Mucosa of rectum (tissue), 2 donors: ENCODE data around the gene LIMA1.

Experiments used
- H3K27ac ChIP-seq, 2 donors: one replicate each; pipeline ENCODE4 v1.7.0; 2013; ENCODE audit warnings: inconsistent platforms in 2 of 2, low read depth in 2 of 2, low read length in 2 of 2
- H3K27me3 ChIP-seq, 2 donors: one replicate each; pipeline ENCODE4 v1.7.0; 2013; ENCODE audit warnings: low read length in 2 of 2; ENCODE audit not compliant: control insufficient read depth in 2 of 2, insufficient read depth in 2 of 2
- H3K36me3 ChIP-seq, 2 donors: one replicate each; pipeline ENCODE4 v1.7.0; 2013; ENCODE audit warnings: low read length in 2 of 2; ENCODE audit not compliant: control insufficient read depth in 2 of 2, insufficient read depth in 2 of 2
- H3K4me1 ChIP-seq, 2 donors: one replicate each; pipeline ENCODE4 v1.7.0; 2013; ENCODE audit warnings: low read length in 2 of 2, mild to moderate bottlenecking in 1 of 2; ENCODE audit not compliant: control insufficient read depth in 2 of 2, insufficient read depth in 2 of 2
- H3K4me3 ChIP-seq, 2 donors: one replicate each; pipeline ENCODE4 v1.7.0; 2013; ENCODE audit warnings: low read length in 2 of 2
- H3K9ac ChIP-seq, 2 donors: one replicate each; pipeline ENCODE4 v1.7.0; 2013; ENCODE audit warnings: low read length in 2 of 2, low read depth in 1 of 2, mild to moderate bottlenecking in 1 of 2
- H3K9me3 ChIP-seq, 2 donors: one replicate each; pipeline ENCODE4 v1.7.0; 2013; ENCODE audit warnings: low read length in 2 of 2; ENCODE audit not compliant: control insufficient read depth in 2 of 2
- donor health status: healthy.
- donor health status: Normal muscosa, but diverticular disease.

The LIMA1 gene

GRCh38 chr12:50240792-50241114 is 42.6 kb downstream of the LIMA1 start:
- peaks cover 17 to 39% of the 10 kb centered on the region in 2 donors for H3K4me1 ChIP-seq
- peak overlapping the region; percentile 82 to 90 for H3K27ac ChIP-seq
- H3K36me3 ChIP-seq, result peaks cover 7 to 20% of the 10 kb centered on the region in 2 donors
- H3K4me3 ChIP-seq, result peak overlapping the region; percentile 27 to 33
- no peaks in the 10 kb centered on the region for H3K9me3 ChIP-seq
- H3K27me3 ChIP-seq, result no peaks in the 10 kb centered on the region
- H3K9ac ChIP-seq, result peak overlapping the region in 1 of 2 donors; percentile 17

DNA sequence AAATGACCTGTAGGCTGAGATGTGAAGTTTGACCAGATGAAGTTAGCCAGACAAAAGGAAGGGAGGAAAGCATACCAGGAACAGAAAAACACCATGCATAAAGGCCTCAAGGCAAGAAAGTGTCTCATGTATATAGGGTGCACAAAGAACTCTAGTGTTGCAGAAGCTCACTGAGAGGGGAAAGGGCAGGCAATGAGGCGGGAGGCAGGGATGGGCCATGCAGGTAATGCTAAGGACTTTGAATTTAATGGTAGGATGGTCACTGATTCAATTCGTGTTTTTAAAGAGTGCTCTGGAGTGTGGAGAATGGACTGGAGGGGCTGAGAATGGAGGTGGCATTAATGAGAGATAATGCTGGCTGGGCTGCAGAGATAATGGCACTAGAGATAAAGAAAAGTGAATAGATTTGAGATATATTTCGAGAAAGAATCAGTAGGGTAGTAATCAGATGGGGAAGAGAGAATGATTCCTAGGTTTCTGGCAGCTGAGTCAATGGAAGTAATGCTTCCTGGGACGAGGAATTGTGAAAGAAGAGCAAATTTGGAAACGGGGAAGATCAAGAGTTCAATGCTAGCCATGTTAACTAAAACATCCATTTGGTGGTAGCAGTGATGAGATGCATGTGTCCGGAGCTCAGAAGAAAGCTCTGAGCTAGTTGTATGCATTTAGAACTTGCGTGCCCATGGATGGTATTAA is 43.1 kb downstream of the LIMA1 start:
- Histone ChIP-seq H3K27me3 (no peaks in the 10 kb centered on the region), H3K4me1 (peaks cover 17 to 39% of the 10 kb centered on the region in 2 donors), H3K27ac (peak overlapping the region; percentile 82 to 90), H3K36me3 (peaks cover 7 to 17% of the 10 kb centered on the region in 2 donors), H3K9me3 (no peaks in the 10 kb centered on the region), H3K4me3 (peak overlapping the region in 1 of 2 donors; percentile 27), H3K9ac (peak overlapping the region in 1 of 2 donors; percentile 17)

GRCh38 chr12:50239355-50239891 is 43.9 kb downstream of the LIMA1 start:
- peaks cover under 1 to 12% of the 10 kb centered on the region in 2 donors for H3K36me3 ChIP-seq
- no peak overlapping the region for H3K4me3 ChIP-seq
- H3K4me1 ChIP-seq, result peaks cover 21 to 39% of the 10 kb centered on the region in 2 donors
- no peaks in the 10 kb centered on the region for H3K9me3 ChIP-seq
- H3K27me3 ChIP-seq, result no peaks in the 10 kb centered on the region
- H3K27ac ChIP-seq, result peak overlapping the region; percentile 44 to 52
- H3K9ac ChIP-seq, result no peak overlapping the region

DNA sequence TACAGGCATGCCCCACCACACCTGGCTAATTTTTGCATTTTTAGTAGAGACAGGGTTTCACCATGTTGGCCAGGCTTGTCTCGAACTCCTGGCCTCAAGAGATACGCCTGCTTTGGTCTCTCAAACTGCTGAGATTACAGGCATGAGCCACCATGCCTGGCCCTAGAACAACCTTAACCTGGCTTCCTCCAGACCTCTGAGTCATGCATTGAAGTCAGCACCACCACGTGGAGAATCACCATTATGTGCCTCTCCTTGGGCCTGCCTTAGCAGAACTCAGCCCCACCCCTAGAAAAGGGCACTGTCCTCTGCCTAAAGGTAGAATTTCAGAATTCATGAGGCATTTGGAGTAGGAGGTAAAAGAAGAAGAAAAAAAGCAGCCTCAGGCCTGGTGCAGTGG is 49.0 kb downstream of the LIMA1 start:
- Histone ChIP-seq H3K9ac (no peak overlapping the region), H3K4me3 (no peak overlapping the region), H3K9me3 (no peaks in the 10 kb centered on the region), H3K27me3 (no peaks in the 10 kb centered on the region), H3K4me1 (peaks cover 3 to 7% of the 10 kb centered on the region in 2 donors), H3K36me3 (peaks cover 15 to 18% of the 10 kb centered on the region in 2 donors), H3K27ac (no peak overlapping the region)

DNA sequence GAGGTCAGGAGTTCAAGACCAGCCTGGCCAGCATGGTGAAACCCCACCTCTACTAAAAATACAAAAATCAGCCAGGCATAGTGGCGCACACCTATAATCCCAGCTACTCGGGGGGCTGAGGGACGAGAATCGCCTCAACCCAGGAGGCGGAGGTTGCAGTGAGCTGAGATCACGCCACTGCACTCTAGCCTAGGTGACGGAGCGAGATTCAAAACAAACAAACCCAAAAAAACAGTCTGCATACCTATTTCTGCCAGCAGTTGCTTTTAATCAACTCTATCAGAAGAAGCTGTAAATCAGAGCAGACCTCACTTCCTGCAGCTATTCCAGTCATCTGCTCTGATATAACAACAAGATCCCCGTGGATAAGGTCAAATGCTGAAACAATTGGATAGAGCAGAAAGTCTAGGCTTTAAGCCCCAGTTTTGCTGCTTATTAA is 50.5 kb downstream of the LIMA1 start:
- H3K4me3 ChIP-seq, result no peak overlapping the region
- H3K27ac ChIP-seq, result no peak overlapping the region
- no peak overlapping the region for H3K9ac ChIP-seq
- peaks cover 0 to 7% of the 10 kb centered on the region in 2 donors for H3K4me1 ChIP-seq
- no peaks in the 10 kb centered on the region for H3K9me3 ChIP-seq
- no peaks in the 10 kb centered on the region for H3K27me3 ChIP-seq
- peaks cover 21% of the 10 kb centered on the region in 2 donors for H3K36me3 ChIP-seq

DNA sequence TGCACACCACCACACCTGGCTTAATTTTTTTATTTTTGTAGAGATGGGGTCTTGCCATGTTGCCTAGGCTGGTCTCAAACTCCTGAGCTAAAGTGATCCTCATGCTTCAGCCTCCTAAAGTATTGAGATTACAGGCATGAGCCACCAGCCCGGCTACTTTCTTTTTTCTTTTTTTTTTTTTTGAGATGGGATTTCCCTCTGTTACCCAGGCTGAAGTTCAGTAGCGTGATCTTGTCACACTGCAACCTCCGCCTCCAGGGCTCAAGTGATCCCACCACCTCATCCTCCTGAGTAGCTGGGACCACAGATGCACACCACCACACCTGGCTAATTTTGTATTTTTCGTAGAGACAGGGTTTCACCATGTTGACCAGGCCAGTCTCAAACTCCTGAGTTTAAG is 51.1 kb downstream of the LIMA1 start:
- Histone ChIP-seq H3K4me1 (peaks cover 0 to 7% of the 10 kb centered on the region in 2 donors), H3K4me3 (no peak overlapping the region), H3K9me3 (no peaks in the 10 kb centered on the region), H3K27ac (no peak overlapping the region), H3K36me3 (peaks cover 23 to 24% of the 10 kb centered on the region in 2 donors), H3K27me3 (no peaks in the 10 kb centered on the region), H3K9ac (no peak overlapping the region)

- Histone ChIP-seq H3K27me3 (no peaks in the 10 kb centered on the region), H3K36me3 (peaks cover 18 to 23% of the 10 kb centered on the region in 2 donors), H3K4me3 (no peak overlapping the region), H3K27ac (no peak overlapping the region), H3K9me3 (no peaks in the 10 kb centered on the region), H3K9ac (no peak overlapping the region), H3K4me1 (peaks cover 0 to 7% of the 10 kb centered on the region in 2 donors)
Observed at GRCh38 chr12:50231346-50231745, 52.0 kb downstream of the LIMA1 start.

DNA sequence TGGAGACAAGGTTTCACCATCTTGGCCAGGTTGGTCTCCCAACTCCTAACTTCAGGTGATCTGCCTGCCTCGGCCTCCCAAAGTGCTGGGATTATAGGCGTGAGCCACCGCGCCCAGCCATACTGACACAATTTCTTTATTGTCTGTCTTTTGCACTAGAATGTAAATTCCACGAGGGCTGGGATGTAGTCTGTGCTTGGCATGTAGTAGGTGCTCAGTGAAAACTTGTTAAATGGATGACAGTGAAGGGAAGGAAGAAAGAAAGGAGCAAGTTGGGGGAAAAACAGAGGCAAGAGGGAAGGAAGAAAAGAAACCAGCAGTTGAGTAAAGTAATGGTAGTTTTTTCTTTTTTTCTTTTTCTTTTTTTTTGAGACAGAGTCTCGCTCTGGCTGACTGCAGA is 53.1 kb downstream of the LIMA1 start:
- Histone ChIP-seq H3K36me3 (peaks cover 18 to 23% of the 10 kb centered on the region in 2 donors), H3K9ac (no peak overlapping the region), H3K27me3 (no peaks in the 10 kb centered on the region), H3K4me3 (no peak overlapping the region), H3K27ac (no peak overlapping the region), H3K9me3 (no peaks in the 10 kb centered on the region), H3K4me1 (peaks cover 0 to 7% of the 10 kb centered on the region in 2 donors)

DNA sequence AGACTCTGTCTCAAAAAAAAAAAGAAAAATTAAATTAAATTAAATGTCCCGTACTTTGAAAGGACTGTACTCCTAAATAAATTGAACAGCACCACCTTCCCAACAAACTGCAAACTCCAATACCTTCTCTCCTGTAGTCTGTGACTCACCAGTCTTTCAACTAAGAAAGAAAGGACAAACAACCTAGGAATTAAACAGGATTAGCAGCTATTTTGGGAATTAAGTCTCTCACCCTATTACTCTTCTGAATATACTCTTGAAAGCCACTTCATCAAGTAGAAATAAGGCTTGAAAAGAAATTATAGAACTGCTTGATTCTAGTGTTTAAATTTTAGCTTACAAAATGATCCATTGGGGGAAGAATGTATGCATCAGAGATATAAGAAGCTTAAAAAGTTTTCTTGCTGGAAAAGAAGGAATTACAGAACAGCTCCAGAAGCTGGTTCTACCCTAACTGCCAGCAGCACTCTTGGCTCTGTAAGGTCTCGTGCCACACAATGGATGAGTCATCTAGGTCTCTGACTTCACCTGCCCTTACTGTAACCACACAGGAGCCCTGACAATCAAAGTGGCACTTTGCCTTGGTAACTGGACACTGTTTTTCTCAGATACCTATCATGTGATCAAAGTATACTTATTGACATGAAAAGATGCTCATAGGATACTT is 59.2 kb downstream of the LIMA1 start:
- no peaks in the 10 kb centered on the region for H3K9me3 ChIP-seq
- H3K4me3 ChIP-seq, result no peak overlapping the region
- peaks cover 23 to 32% of the 10 kb centered on the region in 2 donors for H3K36me3 ChIP-seq
- no peak overlapping the region for H3K27ac ChIP-seq
- H3K27me3 ChIP-seq, result no peaks in the 10 kb centered on the region
- no peak overlapping the region for H3K9ac ChIP-seq
- H3K4me1 ChIP-seq, result peaks cover 0 to 5% of the 10 kb centered on the region in 2 donors

- peak overlapping the region; percentile 28 to 60 for H3K4me3 ChIP-seq
- peak overlapping the region; percentile 46 to 69 for H3K27ac ChIP-seq
- no peaks in the 10 kb centered on the region for H3K27me3 ChIP-seq
- peaks cover 24 to 34% of the 10 kb centered on the region in 2 donors for H3K36me3 ChIP-seq
- H3K9ac ChIP-seq, result peak overlapping the region; percentile 63 to 66
- H3K4me1 ChIP-seq, result peaks cover 0 to 5% of the 10 kb centered on the region in 2 donors
- no peaks in the 10 kb centered on the region for H3K9me3 ChIP-seq
Observed at GRCh38 chr12:50222275-50222783, 61.0 kb downstream of the LIMA1 start.
